ENCODE results near the gene RNF220. TPM values are rescaled to one million over a fixed set of nuclear protein-coding genes. Genes with fewer than 3 reads are reported as not detected.

The RNF220 gene
- total and polyA plus RNA-seq, 2 experiments from 2014 or later = 47.4 to 123 TPM

- in situ Hi-C loops (cut with MboI) = no loop called here
- H3K36me3 ChIP-seq (ENCODE audit: low read depth) = no peaks in the 10 kb centered on the region
- WGBS, 2 experiments (ENCODE audit: low coverage in 1 of 2, low lambda C conversion rate in 2 of 2, missing lambda C conversion rate in 2 of 2) = 56 to 62% methylated on average over 9 of the region's 9 CpGs
- H3K27ac ChIP-seq = no peak overlapping the region
- no peak for DNase-seq
- H3K4me1 ChIP-seq (ENCODE audit: insufficient read depth) = no peaks in the 10 kb centered on the region
- H3K79me2 ChIP-seq (ENCODE audit: insufficient read depth) = no peaks in the 10 kb centered on the region
- no peaks in the 10 kb centered on the region for H3F3A ChIP-seq (ENCODE audit: insufficient read depth)
- no peak overlapping the region for H2AFZ ChIP-seq
- no peak overlapping the region for H3K9ac ChIP-seq
- H3K4me3 ChIP-seq = no peak overlapping the region
- H3K4me2 ChIP-seq (ENCODE audit: unreplicated experiment) = no peak overlapping the region
- H3K9me2 ChIP-seq (ENCODE audit: insufficient read depth) = no peaks in the 10 kb centered on the region
- no peaks in the 10 kb centered on the region for H3K9me3 ChIP-seq (ENCODE audit: low read depth)
- H4K20me1 ChIP-seq (ENCODE audit: insufficient read depth) = no peaks in the 10 kb centered on the region
- no peak for TF ChIP-seq EZH2phosphoT487 (IDR thresholded peaks at IDR 0.05; ENCODE audit: insufficient read depth, low read depth)
- TF ChIP-seq EZH2 (IDR thresholded peaks at IDR 0.05; ENCODE audit: insufficient read depth, poor library complexity, severe bottlenecking) = no peak
- H3K27me3 ChIP-seq (replicated peaks; ENCODE audit: insufficient read depth) = peaks cover 81% of the 10 kb centered on the region
These were observed 139.9 kb downstream of the RNF220 start for GRCh38 chr1:44544960-44545359.

DNA sequence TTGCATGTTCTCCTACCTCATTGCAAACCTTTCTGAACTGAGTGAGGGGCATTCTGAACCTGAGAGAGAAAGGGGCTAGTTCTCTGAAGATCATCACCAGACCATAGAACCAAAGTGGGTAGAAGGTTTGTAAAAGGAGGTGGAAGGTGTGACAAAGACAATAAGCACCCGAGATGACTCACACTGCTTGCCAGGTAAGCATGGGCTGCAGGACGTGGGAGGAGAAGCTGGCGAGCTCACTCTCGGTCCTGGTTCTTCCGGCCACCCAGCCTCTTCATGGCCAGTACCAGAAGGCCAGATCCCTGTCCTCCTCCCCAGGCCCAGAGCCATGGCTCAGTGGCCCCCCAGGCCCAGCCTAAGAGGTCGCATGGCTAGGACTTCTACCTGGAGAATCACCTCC, 140.9 kb downstream of the RNF220 start:
- H3K9me3 ChIP-seq (ENCODE audit: low read depth) = no peaks in the 10 kb centered on the region
- peaks cover 74% of the 10 kb centered on the region for H3K27me3 ChIP-seq (replicated peaks; ENCODE audit: insufficient read depth)

DNA sequence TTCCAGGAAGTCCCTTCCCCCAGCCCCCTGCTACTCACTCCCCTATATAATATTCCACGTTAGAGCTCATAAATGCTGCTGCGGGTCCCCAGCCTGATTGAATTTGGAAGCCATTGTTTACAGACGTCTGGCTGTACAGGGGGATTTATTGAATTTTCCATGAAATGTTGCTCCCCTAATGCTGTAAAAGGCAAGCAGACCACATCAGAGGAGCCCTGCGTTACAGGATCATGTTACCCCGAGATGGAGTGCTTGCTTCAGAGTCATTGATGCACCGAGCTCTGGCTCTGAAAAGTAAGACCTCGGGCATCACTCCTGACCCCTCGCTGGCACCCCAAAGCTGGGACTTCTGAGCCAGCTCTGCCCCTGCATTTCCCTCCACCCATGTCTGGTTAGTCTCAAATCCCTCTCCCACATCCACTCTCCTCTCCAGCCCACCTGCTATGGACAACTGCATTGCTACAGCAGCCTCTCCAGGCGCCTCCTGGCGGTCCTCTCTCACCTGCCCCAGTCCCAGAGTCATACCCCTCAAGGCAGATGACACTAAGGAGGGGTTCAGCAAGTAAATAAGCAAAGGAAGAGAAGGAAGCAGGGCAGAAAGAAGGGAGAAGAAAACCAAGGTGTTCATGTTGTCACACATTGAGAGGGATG, 141.5 kb downstream of the RNF220 start:
- Histone ChIP-seq H3K79me2 (ENCODE audit: insufficient read depth) (no peaks in the 10 kb centered on the region), H3K4me1 (ENCODE audit: insufficient read depth) (no peaks in the 10 kb centered on the region), H3K4me3 (no peak overlapping the region), H2AFZ (no peak overlapping the region), H3K36me3 (ENCODE audit: low read depth) (no peaks in the 10 kb centered on the region), H3K27ac (no peak overlapping the region), H3K27me3 (replicated peaks; ENCODE audit: insufficient read depth) (peaks cover 68% of the 10 kb centered on the region), H3K9ac (no peak overlapping the region), H4K20me1 (ENCODE audit: insufficient read depth) (no peaks in the 10 kb centered on the region), H3K9me2 (ENCODE audit: insufficient read depth) (no peaks in the 10 kb centered on the region), H3K9me3 (ENCODE audit: low read depth) (no peaks in the 10 kb centered on the region), H3K4me2 (ENCODE audit: unreplicated experiment) (no peak overlapping the region), H3F3A (ENCODE audit: insufficient read depth) (no peaks in the 10 kb centered on the region)
- 25 to 26% methylated on average over 10 of the region's 10 CpGs for WGBS, 2 experiments (ENCODE audit: low coverage in 1 of 2, low lambda C conversion rate in 2 of 2, missing lambda C conversion rate in 2 of 2)
- in situ Hi-C loops (cut with MboI) = no loop called here
- no peak for DNase-seq
- TF ChIP-seq EZH2 (IDR thresholded peaks at IDR 0.05; ENCODE audit: insufficient read depth, poor library complexity, severe bottlenecking) (no peak), EZH2phosphoT487 (IDR thresholded peaks at IDR 0.05; ENCODE audit: insufficient read depth, low read depth) (no peak)

More for the DNA sequence above, 140.9 kb downstream of the RNF220 start:
- H3K79me2 ChIP-seq (ENCODE audit: insufficient read depth) = no peaks in the 10 kb centered on the region
- H3K4me1 ChIP-seq (ENCODE audit: insufficient read depth) = no peaks in the 10 kb centered on the region
- no peaks in the 10 kb centered on the region for H3K36me3 ChIP-seq (ENCODE audit: low read depth)
- no peaks in the 10 kb centered on the region for H4K20me1 ChIP-seq (ENCODE audit: insufficient read depth)
- 69 to 74% methylated on average over 6 of the region's 6 CpGs for WGBS, 2 experiments (ENCODE audit: low coverage in 1 of 2, low lambda C conversion rate in 2 of 2, missing lambda C conversion rate in 2 of 2)
- no peak overlapping the region for H3K9ac ChIP-seq
- TF ChIP-seq EZH2 (IDR thresholded peaks at IDR 0.05; ENCODE audit: insufficient read depth, poor library complexity, severe bottlenecking) = no peak
- no peak for TF ChIP-seq EZH2phosphoT487 (IDR thresholded peaks at IDR 0.05; ENCODE audit: insufficient read depth, low read depth)
- in situ Hi-C loops (cut with MboI) = no loop called here
- H3F3A ChIP-seq (ENCODE audit: insufficient read depth) = no peaks in the 10 kb centered on the region
- H3K27ac ChIP-seq = no peak overlapping the region
- H2AFZ ChIP-seq = no peak overlapping the region
- DNase-seq = no peak
- H3K9me2 ChIP-seq (ENCODE audit: insufficient read depth) = no peaks in the 10 kb centered on the region
- no peak overlapping the region for H3K4me2 ChIP-seq (ENCODE audit: unreplicated experiment)
- no peak overlapping the region for H3K4me3 ChIP-seq

DNA sequence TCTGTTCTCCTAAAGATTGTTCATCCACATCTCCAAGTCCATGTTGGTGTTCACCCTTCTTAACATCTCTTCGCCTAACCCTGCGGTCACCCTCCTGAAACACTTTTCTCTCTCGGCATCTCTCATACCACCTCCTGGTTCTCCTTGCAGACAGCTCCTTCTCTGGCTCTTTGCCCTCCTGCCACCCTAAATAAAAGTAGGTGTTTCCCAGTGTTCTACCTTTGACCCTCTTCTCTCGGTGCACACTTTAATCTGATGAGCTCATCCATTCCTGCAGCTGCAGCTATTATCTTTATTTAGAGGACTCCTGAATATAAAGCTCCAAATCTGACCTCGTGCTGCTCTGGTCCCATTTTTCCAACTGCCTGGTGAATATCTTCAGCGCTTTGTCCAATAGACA, 142.3 kb downstream of the RNF220 start:
- WGBS, 2 experiments (ENCODE audit: low coverage in 1 of 2, low lambda C conversion rate in 2 of 2, missing lambda C conversion rate in 2 of 2) = 54 to 61% methylated on average over 6 of the region's 6 CpGs
- Histone ChIP-seq H3K4me1 (ENCODE audit: insufficient read depth) (no peaks in the 10 kb centered on the region), H3K79me2 (ENCODE audit: insufficient read depth) (no peaks in the 10 kb centered on the region), H3K9me3 (ENCODE audit: low read depth) (no peaks in the 10 kb centered on the region), H3K4me2 (ENCODE audit: unreplicated experiment) (no peak overlapping the region), H3K27me3 (replicated peaks; ENCODE audit: insufficient read depth) (peaks cover 61% of the 10 kb centered on the region), H3K9me2 (ENCODE audit: insufficient read depth) (no peaks in the 10 kb centered on the region), H3K4me3 (no peak overlapping the region), H2AFZ (no peak overlapping the region), H3K27ac (no peak overlapping the region), H3K36me3 (ENCODE audit: low read depth) (no peaks in the 10 kb centered on the region), H3F3A (ENCODE audit: insufficient read depth) (no peaks in the 10 kb centered on the region), H4K20me1 (ENCODE audit: insufficient read depth) (no peaks in the 10 kb centered on the region), H3K9ac (no peak overlapping the region)
- in situ Hi-C loops (cut with MboI) = no loop called here
- TF ChIP-seq EZH2 (IDR thresholded peaks at IDR 0.05; ENCODE audit: insufficient read depth, poor library complexity, severe bottlenecking) (no peak), EZH2phosphoT487 (IDR thresholded peaks at IDR 0.05; ENCODE audit: insufficient read depth, low read depth) (no peak)
- DNase-seq = no peak
